Measurements from ENCODE around the gene STXBP6. TPM values are rescaled to one million over a fixed set of nuclear protein-coding genes. Genes with fewer than 3 reads are reported as not detected.
A peak's percentile ranks its signal among the peaks of the same experiment; 100 is the strongest.

STXBP6 gene
- total and polyA plus RNA-seq, 2 of the 13 experiments (the other 11 are each of a cell fraction or from before 2014, with no cell fraction given), result 35.3 to 42.8 TPM

GRCh38 chr14:25032092-25032784, 17.7 kb downstream of the STXBP6 start (continued):
- peak; percentile 9; the same call in 1 of the 2 replicates for TF ChIP-seq GZF1 (CRISPR knock-in tag; IDR thresholded peaks at IDR 0.05)
- no peak for TF ChIP-seq AHR (CRISPR knock-in tag; IDR thresholded peaks at IDR 0.05)
- no peak for TF ChIP-seq KLF15 (CRISPR knock-in tag; IDR thresholded peaks at IDR 0.05; ENCODE audit: borderline replicate concordance)
- TF ChIP-seq PITX1 (CRISPR knock-in tag; IDR thresholded peaks at IDR 0.05), result no peak
- TF ChIP-seq PHF20 (CRISPR knock-in tag; IDR thresholded peaks at IDR 0.05), result peak; percentile 64
- TF ChIP-seq ZSCAN22 (CRISPR knock-in tag; IDR thresholded peaks at IDR 0.05), result no peak
- peak; percentile 31 to 46; a peak in 1 of 4 replicates for TF ChIP-seq POLR2A (IDR thresholded peaks at IDR 0.05; ENCODE audit: insufficient read depth in 1 of 2, low read depth in 2 of 2, low read length in 2 of 2)
- no peak for TF ChIP-seq ZBTB46 (CRISPR knock-in tag; IDR thresholded peaks at IDR 0.05; ENCODE audit: borderline replicate concordance)
- peak; percentile 36; the same call in 1 of the 2 replicates for TF ChIP-seq ZNF224 (CRISPR knock-in tag; IDR thresholded peaks at IDR 0.05)
- peak; percentile 94 to 97 for TF ChIP-seq HMGXB4 (CRISPR knock-in tag; IDR thresholded peaks at IDR 0.05; ENCODE audit: borderline replicate concordance in 1 of 2, low read depth in 1 of 2)
- TF ChIP-seq TSC22D2 (CRISPR knock-in tag; IDR thresholded peaks at IDR 0.05; ENCODE audit: borderline replicate concordance), result no peak
- TF ChIP-seq SIX4 (CRISPR knock-in tag; IDR thresholded peaks at IDR 0.05), result peak; percentile 63; the same call in 1 of the 2 replicates
- TF ChIP-seq FOSL2 (CRISPR knock-in tag; IDR thresholded peaks at IDR 0.05), result peak; percentile 58; the same call in 1 of the 2 replicates
- no peak for TF ChIP-seq RFXANK (CRISPR knock-in tag; IDR thresholded peaks at IDR 0.05)
- 0 out of 2 replicates have a peak, but pooled peaks have one; percentile 72 for TF ChIP-seq SSRP1 (CRISPR knock-in tag; IDR thresholded peaks at IDR 0.05)
- 0 out of 2 replicates have a peak, but pooled peaks have one; percentile 10 for TF ChIP-seq HCFC1 (IDR thresholded peaks at IDR 0.05; ENCODE audit: low read depth, low read length)
- no peak for TF ChIP-seq RNF2 (conservative IDR thresholded peaks at IDR 0.05; ENCODE audit: low read depth)
- TF ChIP-seq ZNF329 (CRISPR knock-in tag; IDR thresholded peaks at IDR 0.05; ENCODE audit: low read depth), result 0 out of 2 replicates have a peak, but pooled peaks have one; percentile 50
- TF ChIP-seq ZNF275 (CRISPR knock-in tag; IDR thresholded peaks at IDR 0.05; ENCODE audit: borderline replicate concordance), result no peak
- TF ChIP-seq ZNF709 (CRISPR knock-in tag; IDR thresholded peaks at IDR 0.05), result no peak
- no peak for TF ChIP-seq SP1 (IDR thresholded peaks at IDR 0.05)
- peak; percentile 51; the same call in 1 of the 2 replicates for TF ChIP-seq SP1 (CRISPR knock-in tag; IDR thresholded peaks at IDR 0.05)
- TF ChIP-seq SKI (IDR thresholded peaks at IDR 0.05; ENCODE audit: partially characterized antibody), result peak; percentile 12
- peak; percentile 49; the same call in 1 of the 2 replicates for TF ChIP-seq ZNF335 (CRISPR knock-in tag; IDR thresholded peaks at IDR 0.05)
- TF ChIP-seq ARID3A (IDR thresholded peaks at IDR 0.05; ENCODE audit: low read depth, low read length), result 0 out of 2 replicates have a peak, but pooled peaks have one; percentile 33
- peak; percentile 78 for TF ChIP-seq REPIN1 (CRISPR knock-in tag; IDR thresholded peaks at IDR 0.05; ENCODE audit: borderline replicate concordance, low read depth)

Measured in HepG2 (cell line).